GM23338 (cell line): ENCODE measurements around the gene TRIB2. TPM values are rescaled to one million over a fixed set of nuclear protein-coding genes. Genes with fewer than 3 reads are reported as not detected.

Experiments
- ATAC-seq: fragments of 200-7000 bp; cut with Tn5 transposase; 3 replicates; pipeline ENCODE4 v1.9.1; 2020
- DNase-seq: peaks from one replicate; pipeline ENCODE4 v3.0.0-alpha.2; 2015; ENCODE audit warnings: low spot score
- H2AFZ ChIP-seq: fragments of 200-600 bp; sonication (generic); 2 replicates; pipeline ENCODE4 v1.8.0; 2016; ENCODE audit warnings: antibody characterized with exemption, mild to moderate bottlenecking, moderate library complexity
- H3F3A ChIP-seq: fragments of 200-600 bp; sonication (generic); replicated peaks from 2 replicates; pipeline ENCODE4 v1.8.0; 2017; ENCODE audit warnings: antibody characterized with exemption, mixed run types, low read depth
- H3K27ac ChIP-seq: fragments of 200-600 bp; sonication (generic); 2 replicates; pipeline ENCODE4 v1.6.1; 2016; ENCODE audit warnings: low read depth
- H3K27me3 ChIP-seq: fragments of 200-600 bp; sonication (generic); 2 replicates; pipeline ENCODE4 v1.8.0; 2016; ENCODE audit warnings: mild to moderate bottlenecking, mixed run types, moderate library complexity; ENCODE audit not compliant: insufficient read depth
- H3K36me3 ChIP-seq: fragments of 200-600 bp; sonication (generic); 2 replicates; pipeline ENCODE4 v1.8.0; 2016; ENCODE audit warnings: mild to moderate bottlenecking; ENCODE audit not compliant: insufficient read depth
- H3K4me1 ChIP-seq: fragments of 200-600 bp; sonication (generic); 2 replicates; pipeline ENCODE4 v1.8.0; 2016; ENCODE audit warnings: mild to moderate bottlenecking, moderate library complexity; ENCODE audit not compliant: insufficient read depth
- H3K4me2 ChIP-seq: fragments of 200-600 bp; sonication (generic); 2 replicates; pipeline ENCODE4 v1.7.1; 2017; ENCODE audit warnings: mixed run types
- H3K4me3 ChIP-seq: fragments of 200-600 bp; sonication (generic); 2 replicates; pipeline ENCODE4 v1.6.1; 2016; ENCODE audit warnings: mixed run types
- H3K79me2 ChIP-seq: fragments of 200-600 bp; sonication (generic); replicated peaks from 2 replicates; pipeline ENCODE4 v1.8.0; 2017; ENCODE audit warnings: mild to moderate bottlenecking; ENCODE audit not compliant: insufficient read depth
- H3K9me2 ChIP-seq: fragments of 200-600 bp; sonication (generic); 2 replicates; pipeline ENCODE4 v1.8.0; 2017; ENCODE audit not compliant: insufficient read depth
- H4K20me1 ChIP-seq: fragments of 200-600 bp; sonication (generic); replicated peaks from 2 replicates; pipeline ENCODE4 v1.8.0; 2017; ENCODE audit warnings: mild to moderate bottlenecking; ENCODE audit not compliant: insufficient read depth
- H3K27ac Mint-ChIP-seq: 2 replicates; pipeline ENCODE4 v1.8.0; 2020; ENCODE audit warnings: inconsistent platforms, mild to moderate bottlenecking, moderate library complexity, mixed read lengths
- H3K27me3 Mint-ChIP-seq: 3 replicates; pipeline ENCODE4 v1.8.0; 2022; ENCODE audit warnings: low read depth, mild to moderate bottlenecking, moderate library complexity, mixed read lengths, inconsistent platforms; ENCODE audit not compliant: insufficient read depth, poor library complexity
- H3K36me3 Mint-ChIP-seq: 3 replicates; pipeline ENCODE4 v1.8.0; 2021; ENCODE audit warnings: low read depth, mild to moderate bottlenecking, inconsistent platforms, moderate library complexity, mixed read lengths
- H3K4me1 Mint-ChIP-seq: 3 replicates; pipeline ENCODE4 v1.8.0; 2020; ENCODE audit warnings: mild to moderate bottlenecking, inconsistent platforms, mixed read lengths
- H3K4me3 Mint-ChIP-seq: 3 replicates; pipeline ENCODE4 v1.8.0; 2021; ENCODE audit warnings: moderate library complexity, mild to moderate bottlenecking, inconsistent platforms, mixed read lengths
- H3K9me3 Mint-ChIP-seq: 3 replicates; pipeline ENCODE4 v1.8.0; 2020; ENCODE audit warnings: moderate library complexity, mild to moderate bottlenecking, inconsistent platforms, mixed read lengths
- EZH2 ChIP-seq: fragments of 200-600 bp; sonication (generic); IDR thresholded peaks from one replicate; pipeline ENCODE4 v1.8.0; 2017; ENCODE audit warnings: antibody characterized with exemption, mild to moderate bottlenecking, low read depth; ENCODE audit not compliant: unreplicated experiment
- JUNB ChIP-seq: IDR thresholded peaks from one replicate; pipeline ENCODE4 v1.6.1; 2016; ENCODE audit warnings: antibody characterized with exemption; ENCODE audit not compliant: unreplicated experiment
- NANOG ChIP-seq: IDR thresholded peaks from 2 replicates; pipeline ENCODE4 v1.6.1; 2016; ENCODE audit warnings: antibody characterized with exemption, borderline replicate concordance
- POLR2AphosphoS5 ChIP-seq: IDR thresholded peaks from 2 replicates; pipeline ENCODE4 v1.6.1; 2016; ENCODE audit warnings: antibody characterized with exemption, low read depth
- STAT1 ChIP-seq: IDR thresholded peaks from one replicate; pipeline ENCODE4 v1.6.1; 2016; ENCODE audit warnings: antibody characterized with exemption; ENCODE audit not compliant: unreplicated experiment
- ZNF331 ChIP-seq: fragments of 250-450 bp; sonication (Bioruptor Pico); IDR thresholded peaks from 2 replicates; pipeline ENCODE4 v1.5.0; 2020; ENCODE audit warnings: low read depth, mild to moderate bottlenecking, moderate library complexity
- polyA plus RNA-seq: library from polyadenylated mRNA; unstranded; fragments of >200 nt; fragmentation: Nextera tagmentation; extraction: Ambion mirVana; gene quantifications from 2 replicates; pipeline ENCODE4 v1.2.1, GENCODE V29; 2016
- total RNA-seq: library from RNA; depleted of rRNA; stranded (reverse); fragments of >200 nt; shearing (Covaris generic); gene quantifications from 2 replicates; pipeline ENCODE4 v1.2.3, GENCODE V29; 2014
- TF ChIP-seq, protein P1 (sequence below): IDR thresholded peaks from one replicate; pipeline ENCODE4 v1.6.1; 2018; ENCODE audit warnings: antibody characterized with exemption; ENCODE audit not compliant: unreplicated experiment
- TF ChIP-seq, protein P2 (sequence below), 2 experiments: fragments of 200-600 bp in 1 of 2; sonication (generic) in 1 of 2; conservative IDR thresholded peaks; 2 replicates each; pipeline versions ENCODE4 v1.5.1 to v1.6.1; 2016 to 2017; ENCODE audit warnings: antibody characterized with exemption in 2 of 2, low read depth in 2 of 2, mild to moderate bottlenecking in 2 of 2, moderate library complexity in 1 of 2
- TF ChIP-seq, protein P3 (sequence below): fragments of 250-450 bp; sonication (Bioruptor Pico); IDR thresholded peaks from 2 replicates; pipeline ENCODE4 v1.5.0; 2020; ENCODE audit warnings: mild to moderate bottlenecking, moderate library complexity
- TF ChIP-seq, protein P4 (sequence below): IDR thresholded peaks from 2 replicates; pipeline ENCODE4 v1.6.1; 2016; ENCODE audit warnings: antibody characterized with exemption

The TRIB2 gene
- total and polyA plus RNA-seq, 2 experiments from 2014 or later: 40.3 to 109 TPM

DNA sequence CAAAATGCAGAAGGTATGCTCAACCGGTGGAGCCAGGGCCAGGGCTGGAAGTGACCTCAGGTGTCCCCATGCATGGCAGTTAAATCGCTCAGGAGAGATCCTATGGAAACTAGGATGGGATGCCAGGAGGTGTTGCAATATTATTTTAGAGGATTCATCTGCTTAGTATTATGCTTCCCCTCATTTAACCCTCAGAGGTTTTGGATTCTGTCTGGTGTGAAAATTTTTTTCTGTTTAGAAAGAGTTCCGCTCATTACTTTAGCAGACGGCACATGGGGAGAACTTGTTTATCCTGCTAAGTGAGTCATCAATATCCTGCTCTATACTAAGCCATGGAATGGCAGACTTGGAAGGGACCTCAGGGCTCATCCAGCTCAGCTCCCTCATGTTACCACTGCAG, 42.5 kb downstream of the TRIB2 start:
- Histone ChIP-seq H3K4me1 (peaks cover 11% of the 10 kb centered on the region), H3K4me3 (no peak overlapping the region), H3K36me3 (no peaks in the 10 kb centered on the region), H3K27ac (no peak overlapping the region), H3K79me2 (no peaks in the 10 kb centered on the region), H3K27me3 (no peaks in the 10 kb centered on the region), H3F3A (no peaks in the 10 kb centered on the region), H3K4me2 (no peak overlapping the region), H2AFZ (no peak overlapping the region), H3K9me2 (0 out of 2 replicates have a peak, but pooled peaks cover 5% of the 10 kb centered on the region), H4K20me1 (no peaks in the 10 kb centered on the region)
- H3K9me3 Mint-ChIP-seq: no peaks in the 10 kb centered on the region
- no peak for DNase-seq
- H3K4me3 Mint-ChIP-seq: no peak overlapping the region
- ATAC-seq: no peak
- H3K4me1 Mint-ChIP-seq: peaks cover 26% of the 10 kb centered on the region; the same call in 2 of the 3 replicates
- H3K36me3 Mint-ChIP-seq: no peaks in the 10 kb centered on the region
- H3K27ac Mint-ChIP-seq: no peak overlapping the region
- H3K27me3 Mint-ChIP-seq: peaks cover 4% of the 10 kb centered on the region
- TF ChIP-seq, protein P1, sequence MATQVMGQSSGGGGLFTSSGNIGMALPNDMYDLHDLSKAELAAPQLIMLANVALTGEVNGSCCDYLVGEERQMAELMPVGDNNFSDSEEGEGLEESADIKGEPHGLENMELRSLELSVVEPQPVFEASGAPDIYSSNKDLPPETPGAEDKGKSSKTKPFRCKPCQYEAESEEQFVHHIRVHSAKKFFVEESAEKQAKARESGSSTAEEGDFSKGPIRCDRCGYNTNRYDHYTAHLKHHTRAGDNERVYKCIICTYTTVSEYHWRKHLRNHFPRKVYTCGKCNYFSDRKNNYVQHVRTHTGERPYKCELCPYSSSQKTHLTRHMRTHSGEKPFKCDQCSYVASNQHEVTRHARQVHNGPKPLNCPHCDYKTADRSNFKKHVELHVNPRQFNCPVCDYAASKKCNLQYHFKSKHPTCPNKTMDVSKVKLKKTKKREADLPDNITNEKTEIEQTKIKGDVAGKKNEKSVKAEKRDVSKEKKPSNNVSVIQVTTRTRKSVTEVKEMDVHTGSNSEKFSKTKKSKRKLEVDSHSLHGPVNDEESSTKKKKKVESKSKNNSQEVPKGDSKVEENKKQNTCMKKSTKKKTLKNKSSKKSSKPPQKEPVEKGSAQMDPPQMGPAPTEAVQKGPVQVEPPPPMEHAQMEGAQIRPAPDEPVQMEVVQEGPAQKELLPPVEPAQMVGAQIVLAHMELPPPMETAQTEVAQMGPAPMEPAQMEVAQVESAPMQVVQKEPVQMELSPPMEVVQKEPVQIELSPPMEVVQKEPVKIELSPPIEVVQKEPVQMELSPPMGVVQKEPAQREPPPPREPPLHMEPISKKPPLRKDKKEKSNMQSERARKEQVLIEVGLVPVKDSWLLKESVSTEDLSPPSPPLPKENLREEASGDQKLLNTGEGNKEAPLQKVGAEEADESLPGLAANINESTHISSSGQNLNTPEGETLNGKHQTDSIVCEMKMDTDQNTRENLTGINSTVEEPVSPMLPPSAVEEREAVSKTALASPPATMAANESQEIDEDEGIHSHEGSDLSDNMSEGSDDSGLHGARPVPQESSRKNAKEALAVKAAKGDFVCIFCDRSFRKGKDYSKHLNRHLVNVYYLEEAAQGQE: no peak
- TF ChIP-seq ZNF331 (CRISPR knock-in tag): no peak
- TF ChIP-seq POLR2AphosphoS5: no peak
- TF ChIP-seq, protein P2, sequence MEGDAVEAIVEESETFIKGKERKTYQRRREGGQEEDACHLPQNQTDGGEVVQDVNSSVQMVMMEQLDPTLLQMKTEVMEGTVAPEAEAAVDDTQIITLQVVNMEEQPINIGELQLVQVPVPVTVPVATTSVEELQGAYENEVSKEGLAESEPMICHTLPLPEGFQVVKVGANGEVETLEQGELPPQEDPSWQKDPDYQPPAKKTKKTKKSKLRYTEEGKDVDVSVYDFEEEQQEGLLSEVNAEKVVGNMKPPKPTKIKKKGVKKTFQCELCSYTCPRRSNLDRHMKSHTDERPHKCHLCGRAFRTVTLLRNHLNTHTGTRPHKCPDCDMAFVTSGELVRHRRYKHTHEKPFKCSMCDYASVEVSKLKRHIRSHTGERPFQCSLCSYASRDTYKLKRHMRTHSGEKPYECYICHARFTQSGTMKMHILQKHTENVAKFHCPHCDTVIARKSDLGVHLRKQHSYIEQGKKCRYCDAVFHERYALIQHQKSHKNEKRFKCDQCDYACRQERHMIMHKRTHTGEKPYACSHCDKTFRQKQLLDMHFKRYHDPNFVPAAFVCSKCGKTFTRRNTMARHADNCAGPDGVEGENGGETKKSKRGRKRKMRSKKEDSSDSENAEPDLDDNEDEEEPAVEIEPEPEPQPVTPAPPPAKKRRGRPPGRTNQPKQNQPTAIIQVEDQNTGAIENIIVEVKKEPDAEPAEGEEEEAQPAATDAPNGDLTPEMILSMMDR (conservative IDR thresholded peaks at IDR 0.05; ENCODE audit: low read depth in 2 of 2): no peak
- TF ChIP-seq, protein P3, sequence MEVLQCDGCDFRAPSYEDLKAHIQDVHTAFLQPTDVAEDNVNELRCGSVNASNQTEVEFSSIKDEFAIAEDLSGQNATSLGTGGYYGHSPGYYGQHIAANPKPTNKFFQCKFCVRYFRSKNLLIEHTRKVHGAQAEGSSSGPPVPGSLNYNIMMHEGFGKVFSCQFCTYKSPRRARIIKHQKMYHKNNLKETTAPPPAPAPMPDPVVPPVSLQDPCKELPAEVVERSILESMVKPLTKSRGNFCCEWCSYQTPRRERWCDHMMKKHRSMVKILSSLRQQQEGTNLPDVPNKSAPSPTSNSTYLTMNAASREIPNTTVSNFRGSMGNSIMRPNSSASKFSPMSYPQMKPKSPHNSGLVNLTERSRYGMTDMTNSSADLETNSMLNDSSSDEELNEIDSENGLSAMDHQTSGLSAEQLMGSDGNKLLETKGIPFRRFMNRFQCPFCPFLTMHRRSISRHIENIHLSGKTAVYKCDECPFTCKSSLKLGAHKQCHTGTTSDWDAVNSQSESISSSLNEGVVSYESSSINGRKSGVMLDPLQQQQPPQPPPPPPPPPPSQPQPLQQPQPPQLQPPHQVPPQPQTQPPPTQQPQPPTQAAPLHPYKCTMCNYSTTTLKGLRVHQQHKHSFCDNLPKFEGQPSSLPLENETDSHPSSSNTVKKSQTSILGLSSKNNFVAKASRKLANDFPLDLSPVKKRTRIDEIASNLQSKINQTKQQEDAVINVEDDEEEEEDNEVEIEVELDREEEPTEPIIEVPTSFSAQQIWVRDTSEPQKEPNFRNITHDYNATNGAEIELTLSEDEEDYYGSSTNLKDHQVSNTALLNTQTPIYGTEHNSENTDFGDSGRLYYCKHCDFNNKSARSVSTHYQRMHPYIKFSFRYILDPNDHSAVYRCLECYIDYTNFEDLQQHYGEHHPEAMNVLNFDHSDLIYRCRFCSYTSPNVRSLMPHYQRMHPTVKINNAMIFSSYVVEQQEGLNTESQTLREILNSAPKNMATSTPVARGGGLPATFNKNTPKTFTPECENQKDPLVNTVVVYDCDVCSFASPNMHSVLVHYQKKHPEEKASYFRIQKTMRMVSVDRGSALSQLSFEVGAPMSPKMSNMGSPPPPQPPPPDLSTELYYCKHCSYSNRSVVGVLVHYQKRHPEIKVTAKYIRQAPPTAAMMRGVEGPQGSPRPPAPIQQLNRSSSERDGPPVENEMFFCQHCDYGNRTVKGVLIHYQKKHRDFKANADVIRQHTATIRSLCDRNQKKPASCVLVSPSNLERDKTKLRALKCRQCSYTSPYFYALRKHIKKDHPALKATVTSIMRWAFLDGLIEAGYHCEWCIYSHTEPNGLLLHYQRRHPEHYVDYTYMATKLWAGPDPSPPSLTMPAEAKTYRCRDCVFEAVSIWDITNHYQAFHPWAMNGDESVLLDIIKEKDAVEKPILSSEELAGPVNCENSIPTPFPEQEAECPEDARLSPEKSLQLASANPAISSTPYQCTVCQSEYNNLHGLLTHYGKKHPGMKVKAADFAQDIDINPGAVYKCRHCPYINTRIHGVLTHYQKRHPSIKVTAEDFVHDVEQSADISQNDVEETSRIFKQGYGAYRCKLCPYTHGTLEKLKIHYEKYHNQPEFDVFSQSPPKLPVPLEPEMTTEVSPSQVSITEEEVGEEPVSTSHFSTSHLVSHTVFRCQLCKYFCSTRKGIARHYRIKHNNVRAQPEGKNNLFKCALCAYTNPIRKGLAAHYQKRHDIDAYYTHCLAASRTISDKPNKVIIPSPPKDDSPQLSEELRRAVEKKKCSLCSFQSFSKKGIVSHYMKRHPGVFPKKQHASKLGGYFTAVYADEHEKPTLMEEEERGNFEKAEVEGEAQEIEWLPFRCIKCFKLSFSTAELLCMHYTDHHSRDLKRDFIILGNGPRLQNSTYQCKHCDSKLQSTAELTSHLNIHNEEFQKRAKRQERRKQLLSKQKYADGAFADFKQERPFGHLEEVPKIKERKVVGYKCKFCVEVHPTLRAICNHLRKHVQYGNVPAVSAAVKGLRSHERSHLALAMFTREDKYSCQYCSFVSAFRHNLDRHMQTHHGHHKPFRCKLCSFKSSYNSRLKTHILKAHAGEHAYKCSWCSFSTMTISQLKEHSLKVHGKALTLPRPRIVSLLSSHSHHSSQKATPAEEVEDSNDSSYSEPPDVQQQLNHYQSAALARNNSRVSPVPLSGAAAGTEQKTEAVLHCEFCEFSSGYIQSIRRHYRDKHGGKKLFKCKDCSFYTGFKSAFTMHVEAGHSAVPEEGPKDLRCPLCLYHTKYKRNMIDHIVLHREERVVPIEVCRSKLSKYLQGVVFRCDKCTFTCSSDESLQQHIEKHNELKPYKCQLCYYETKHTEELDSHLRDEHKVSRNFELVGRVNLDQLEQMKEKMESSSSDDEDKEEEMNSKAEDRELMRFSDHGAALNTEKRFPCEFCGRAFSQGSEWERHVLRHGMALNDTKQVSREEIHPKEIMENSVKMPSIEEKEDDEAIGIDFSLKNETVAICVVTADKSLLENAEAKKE (CRISPR knock-in tag): no peak
- TF ChIP-seq NANOG: no peak
- TF ChIP-seq EZH2: no peak
- TF ChIP-seq STAT1: no peak
- TF ChIP-seq, protein P4, sequence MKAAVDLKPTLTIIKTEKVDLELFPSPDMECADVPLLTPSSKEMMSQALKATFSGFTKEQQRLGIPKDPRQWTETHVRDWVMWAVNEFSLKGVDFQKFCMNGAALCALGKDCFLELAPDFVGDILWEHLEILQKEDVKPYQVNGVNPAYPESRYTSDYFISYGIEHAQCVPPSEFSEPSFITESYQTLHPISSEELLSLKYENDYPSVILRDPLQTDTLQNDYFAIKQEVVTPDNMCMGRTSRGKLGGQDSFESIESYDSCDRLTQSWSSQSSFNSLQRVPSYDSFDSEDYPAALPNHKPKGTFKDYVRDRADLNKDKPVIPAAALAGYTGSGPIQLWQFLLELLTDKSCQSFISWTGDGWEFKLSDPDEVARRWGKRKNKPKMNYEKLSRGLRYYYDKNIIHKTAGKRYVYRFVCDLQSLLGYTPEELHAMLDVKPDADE: no peak
- no peak for TF ChIP-seq JUNB
